ENCODE data around the gene DNAL4.

Gene DNAL4, protein sequence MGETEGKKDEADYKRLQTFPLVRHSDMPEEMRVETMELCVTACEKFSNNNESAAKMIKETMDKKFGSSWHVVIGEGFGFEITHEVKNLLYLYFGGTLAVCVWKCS

DNA sequence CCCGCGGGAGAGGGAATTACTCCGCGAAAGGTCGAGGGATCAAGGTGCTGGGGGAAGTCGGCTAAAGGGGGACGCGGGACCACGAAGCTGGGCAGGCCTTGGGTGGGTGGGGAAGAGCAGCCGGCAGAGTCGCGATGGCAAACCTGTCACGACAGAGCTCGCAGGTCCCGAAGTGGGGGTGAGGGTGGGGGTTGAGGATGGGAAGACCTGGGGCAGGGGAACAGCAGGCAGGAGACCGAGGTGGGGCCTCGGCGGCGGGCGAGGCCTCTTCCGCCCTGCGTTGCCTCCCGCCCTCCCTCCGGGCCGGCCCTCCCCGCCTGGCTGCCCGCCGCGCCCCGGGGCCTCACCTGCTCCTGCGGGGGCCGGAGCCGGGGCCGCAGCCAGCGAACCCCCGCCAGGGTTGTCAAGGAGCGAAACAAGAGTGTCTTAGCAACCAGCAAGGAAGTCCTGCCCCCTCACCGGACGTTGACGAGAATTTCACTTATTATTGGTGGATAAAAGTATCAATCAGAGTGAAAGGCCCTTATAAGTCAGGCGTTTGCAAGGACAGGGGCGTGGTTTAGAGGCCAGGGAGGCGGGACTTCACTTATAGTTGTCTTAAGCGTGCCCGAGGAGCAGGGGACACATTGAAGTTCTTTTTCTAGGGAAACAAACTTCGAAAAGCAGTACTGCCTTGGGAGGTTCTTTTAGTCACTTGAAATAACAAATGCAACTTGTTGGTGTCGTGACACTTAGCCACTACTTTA, at the start of gene DNAL4:
DNAL4 (minus strand) TSS at position 423 of the 746 bp plus-strand sequence. CDS start 11,412 bp downstream, outside the sequence.
- peak; percentile 68 to 88 (median 81) for DNase-seq (ENCODE audit: low read depth in 3 of 3)

DNA sequence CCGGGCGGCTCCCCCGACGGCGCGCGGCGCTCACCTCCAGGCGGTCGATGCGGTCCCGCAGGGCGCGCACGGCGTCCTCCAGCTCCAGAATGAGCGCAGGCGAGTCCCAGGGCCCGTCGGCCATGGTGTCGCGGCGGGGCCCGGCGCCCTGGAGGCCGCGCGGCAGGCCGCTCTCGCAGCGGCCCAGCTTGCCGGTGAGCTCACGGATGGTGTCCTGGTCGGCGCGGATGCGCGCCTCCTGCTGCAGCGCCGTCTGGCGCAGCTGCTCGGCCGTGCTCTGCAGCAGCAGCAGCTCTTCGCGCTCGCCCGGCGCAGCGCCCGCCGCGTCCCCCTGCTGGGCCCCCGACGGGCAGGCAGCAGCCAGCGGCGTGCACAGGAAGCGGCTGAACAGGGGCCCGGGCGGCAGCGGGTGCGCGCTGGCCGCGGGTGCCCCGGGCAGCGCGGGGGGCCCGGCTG, 49.3 kb upstream of the DNAL4 start:
- DNase-seq (ENCODE audit: low read depth in 3 of 3): peak in 2 of 3 experiments; percentile 26 to 33

DNA sequence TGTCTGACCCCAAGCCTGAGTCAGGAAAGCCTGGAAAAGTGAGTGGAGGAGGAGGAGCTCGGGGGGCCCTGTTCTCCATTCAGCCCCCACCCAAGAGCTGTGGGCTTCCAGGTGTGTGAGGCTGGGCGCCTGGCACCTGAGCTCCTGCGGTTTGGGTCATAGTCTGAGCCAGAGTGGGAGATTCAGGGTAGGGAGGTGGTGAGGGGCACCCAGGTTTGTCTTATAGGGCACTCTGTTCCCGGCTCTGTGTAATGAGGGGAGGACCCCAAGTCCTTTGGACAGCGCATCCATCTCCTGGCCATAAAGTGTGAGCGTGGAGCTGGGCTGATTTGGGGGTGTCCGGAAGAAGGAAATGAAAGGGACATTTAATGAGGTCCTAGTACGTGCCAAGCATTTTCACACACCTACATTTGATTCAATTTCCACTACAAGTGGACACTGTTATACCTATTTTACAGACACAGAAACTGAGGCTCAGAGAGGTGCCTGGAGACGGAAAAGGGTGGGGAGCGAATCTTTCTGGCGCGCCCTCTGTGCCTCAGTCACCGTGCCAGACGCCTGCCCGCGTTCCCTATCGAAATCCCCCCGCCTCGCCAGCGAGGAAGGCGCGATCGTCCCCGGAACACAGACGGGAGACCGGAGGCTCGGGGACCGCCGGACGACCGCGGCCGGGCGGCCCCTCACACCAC, 48.7 kb upstream of the DNAL4 start:
- no peak for DNase-seq (ENCODE audit: low read depth in 3 of 3)

DNA sequence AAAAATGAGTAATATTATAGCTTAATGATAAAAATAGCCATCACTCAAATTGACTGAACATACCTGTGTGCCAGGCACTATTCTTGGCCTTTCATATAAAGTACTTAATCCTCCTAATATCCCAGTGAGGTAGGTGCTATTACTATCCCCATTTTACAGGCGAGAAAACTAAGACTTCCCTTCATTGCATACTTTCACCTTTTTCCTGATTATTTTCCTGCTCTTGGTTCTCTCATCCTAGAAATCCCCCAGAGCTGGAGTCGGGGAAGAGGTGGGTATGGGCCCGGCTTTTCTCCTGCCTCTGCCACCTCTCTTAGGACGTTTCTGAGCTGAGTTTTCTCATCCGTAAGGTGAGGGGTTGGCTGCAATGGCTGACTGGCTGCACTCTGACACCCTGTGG, 47.7 kb upstream of the DNAL4 start:
- DNase-seq (ENCODE audit: low read depth in 3 of 3): no peak

DNA sequence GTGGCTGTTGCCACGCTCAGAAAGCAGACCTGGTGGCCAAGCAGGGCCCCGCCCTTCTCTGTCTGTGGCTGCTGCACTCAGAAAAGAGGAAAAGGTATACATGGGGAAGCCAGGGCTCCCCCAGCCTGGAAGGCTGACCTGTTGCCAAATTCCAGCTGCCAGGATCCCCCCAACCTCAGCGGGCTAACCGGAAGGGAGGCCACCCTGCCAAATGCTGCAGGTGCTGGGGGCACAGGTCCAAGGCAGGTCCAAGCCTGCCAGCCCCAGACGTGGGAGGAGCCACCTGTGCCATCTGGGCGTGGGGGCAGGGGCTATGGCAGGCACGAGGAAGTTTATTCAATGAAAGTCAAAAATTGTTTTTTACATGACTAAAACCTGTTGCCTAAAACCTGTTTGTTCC, 47.3 kb upstream of the DNAL4 start:
- no peak for DNase-seq (ENCODE audit: low read depth in 3 of 3)

DNA sequence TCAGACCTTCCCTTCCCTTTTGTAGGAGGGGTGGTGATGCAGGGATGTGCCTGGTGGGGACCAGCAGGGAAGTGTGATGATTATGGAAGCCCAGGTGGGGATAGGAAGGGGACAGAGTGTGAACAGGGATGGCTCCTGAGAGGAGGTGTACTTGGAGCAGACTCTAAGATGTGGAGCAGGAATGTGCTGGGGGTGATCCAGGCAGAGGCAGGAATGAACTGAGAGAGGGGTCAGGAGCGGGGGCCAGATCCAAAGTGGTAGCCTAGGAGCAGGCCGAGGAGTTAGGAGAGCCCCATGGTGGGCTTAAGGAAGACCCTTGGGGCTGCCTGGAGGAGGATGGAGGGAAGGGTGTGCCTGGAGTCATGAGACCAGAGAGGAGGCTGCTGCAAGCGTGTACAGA, 46.2 kb upstream of the DNAL4 start:
- DNase-seq (ENCODE audit: low read depth in 3 of 3): no peak

DNA sequence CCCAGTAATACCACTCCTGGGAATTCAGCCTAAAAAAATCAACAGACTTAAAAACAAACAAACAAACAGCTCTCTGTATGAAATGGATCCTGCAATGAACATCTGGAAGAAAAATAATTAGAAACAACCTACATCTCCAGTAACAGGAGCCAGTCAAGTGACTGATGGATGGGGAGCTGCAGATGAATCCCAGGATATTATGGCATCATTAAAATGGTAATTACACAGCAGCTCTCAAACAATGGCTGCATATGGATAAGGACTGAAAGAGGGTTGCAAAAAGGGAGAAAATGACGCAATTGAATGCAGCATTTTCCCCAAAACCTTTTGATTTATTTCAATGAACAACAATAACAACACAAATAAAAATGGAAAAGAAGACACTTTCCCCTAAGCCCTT, 45.7 kb upstream of the DNAL4 start:
- DNase-seq (ENCODE audit: low read depth in 3 of 3): no peak

DNA sequence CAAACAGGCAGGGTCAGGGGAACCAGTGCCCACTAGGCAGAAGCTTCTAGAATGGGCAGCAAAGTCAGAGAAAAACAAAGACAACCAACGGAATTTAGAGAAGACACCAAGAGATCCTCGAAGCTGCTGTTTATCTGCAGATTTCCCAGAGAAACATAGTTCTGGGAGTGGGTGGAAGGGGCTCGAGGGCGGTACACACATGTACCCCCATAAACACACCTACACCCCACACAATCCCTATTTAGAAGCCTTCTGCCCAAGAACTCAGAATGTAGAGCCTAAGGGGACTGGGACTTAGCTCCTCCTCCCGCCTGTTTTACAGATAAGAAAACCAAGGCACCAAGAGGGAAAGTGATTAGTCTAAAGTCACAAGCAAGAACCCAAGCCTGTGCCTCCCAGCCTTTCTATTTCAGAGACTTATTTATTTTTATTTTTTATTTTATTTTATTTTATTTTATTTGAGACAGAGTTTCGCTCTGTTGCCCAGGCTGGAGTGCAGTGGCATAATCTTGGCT, 43.5 kb upstream of the DNAL4 start:
- no peak for DNase-seq (ENCODE audit: low read depth in 3 of 3)

DNA sequence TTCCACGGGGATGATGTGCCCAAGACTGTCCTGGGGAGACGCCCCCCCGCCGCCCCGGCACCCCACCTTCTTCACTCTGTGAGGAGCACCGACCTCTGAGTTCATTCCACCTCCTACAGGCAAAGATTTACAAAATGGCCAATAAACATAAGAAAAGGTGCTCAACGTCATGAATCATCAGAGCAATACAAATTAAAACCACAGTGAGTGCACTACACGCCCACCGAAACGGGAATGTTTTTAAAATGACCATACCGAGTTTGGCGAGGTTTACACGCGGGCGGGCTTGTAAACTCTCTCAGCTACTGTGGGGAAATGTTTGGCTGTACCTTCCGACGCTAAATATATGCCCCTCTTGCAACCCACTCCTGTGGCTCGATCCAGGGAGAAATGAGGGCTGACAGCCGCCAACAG, 42.0 kb upstream of the DNAL4 start:
- no peak for DNase-seq (ENCODE audit: low read depth in 3 of 3)

DNA sequence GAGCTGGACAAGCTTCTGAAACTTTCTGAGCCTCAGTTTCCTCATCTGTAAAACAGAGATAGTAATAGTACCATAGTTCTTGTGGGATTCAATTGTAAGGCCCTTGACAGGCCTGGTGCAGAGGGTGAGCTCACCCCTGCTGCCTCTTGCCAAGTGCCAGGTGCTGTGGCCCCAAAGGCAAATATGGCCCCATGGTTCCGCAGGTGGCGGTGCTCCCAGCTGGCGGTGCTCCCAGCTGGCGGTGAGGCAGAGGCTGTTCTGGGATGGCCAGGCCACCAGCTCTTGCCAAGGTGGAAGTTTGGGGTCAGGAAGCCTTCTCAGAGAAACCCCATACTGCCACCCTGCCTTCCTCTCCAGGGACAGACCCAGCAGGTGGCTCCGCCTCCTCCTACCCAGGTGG, 41.0 kb upstream of the DNAL4 start:
- no peak for DNase-seq (ENCODE audit: low read depth in 3 of 3)

DNA sequence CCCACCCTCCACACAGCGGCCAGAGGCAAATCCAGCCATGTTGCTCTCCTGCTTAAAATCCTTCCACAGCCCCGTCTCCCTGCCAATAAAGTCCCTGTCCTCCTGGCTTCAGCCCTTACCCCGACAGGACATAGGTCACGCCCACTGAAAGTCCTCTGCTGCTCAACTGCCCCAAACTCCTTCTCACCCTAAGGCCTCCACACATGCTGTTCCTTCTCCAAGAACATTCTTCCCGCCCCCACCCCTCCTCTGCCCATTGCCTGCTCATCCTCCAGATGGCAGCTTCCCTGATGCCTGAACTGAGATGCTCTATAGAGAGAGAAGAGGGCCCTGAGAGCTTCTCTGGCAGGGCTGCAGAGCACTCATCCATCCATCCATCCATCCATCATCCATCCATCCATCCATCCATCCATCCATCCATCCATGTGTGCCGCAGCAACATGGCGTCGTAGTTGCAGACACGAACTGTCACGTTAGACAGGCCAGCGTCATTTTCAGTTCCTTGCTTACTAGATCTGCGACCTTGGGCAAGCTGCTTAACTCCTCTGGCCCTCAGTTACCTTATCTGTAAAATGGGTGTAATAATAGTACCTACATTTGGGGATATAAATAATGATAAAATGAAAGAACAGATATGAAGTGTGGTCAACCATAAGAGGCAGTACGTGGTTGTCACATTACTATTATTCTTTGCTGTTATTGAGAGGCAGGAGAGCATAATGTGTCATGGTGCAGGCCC, 40.4 kb upstream of the DNAL4 start:
- no peak for DNase-seq (ENCODE audit: low read depth in 3 of 3)

DNA sequence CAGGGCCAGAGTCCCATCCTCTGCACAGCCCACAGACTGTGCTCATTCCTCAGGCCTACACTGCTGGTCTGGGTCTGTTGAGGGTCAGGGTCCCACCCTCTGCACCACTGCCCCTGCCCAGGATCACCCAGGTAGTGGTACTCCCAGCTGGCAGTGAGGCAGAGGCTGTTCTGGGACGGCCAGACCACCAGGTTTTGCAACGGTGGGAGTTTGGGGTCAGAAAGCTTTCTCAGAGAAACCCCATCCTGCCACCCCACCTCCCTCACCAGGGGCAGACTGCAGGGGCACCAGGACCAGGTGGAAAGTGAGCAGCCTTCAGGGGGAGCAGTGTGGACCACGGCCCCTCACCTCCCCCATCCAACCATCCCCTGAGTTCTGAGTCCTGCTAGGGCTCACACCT, 39.1 kb upstream of the DNAL4 start:
- DNase-seq (ENCODE audit: low read depth in 3 of 3): no peak

DNA sequence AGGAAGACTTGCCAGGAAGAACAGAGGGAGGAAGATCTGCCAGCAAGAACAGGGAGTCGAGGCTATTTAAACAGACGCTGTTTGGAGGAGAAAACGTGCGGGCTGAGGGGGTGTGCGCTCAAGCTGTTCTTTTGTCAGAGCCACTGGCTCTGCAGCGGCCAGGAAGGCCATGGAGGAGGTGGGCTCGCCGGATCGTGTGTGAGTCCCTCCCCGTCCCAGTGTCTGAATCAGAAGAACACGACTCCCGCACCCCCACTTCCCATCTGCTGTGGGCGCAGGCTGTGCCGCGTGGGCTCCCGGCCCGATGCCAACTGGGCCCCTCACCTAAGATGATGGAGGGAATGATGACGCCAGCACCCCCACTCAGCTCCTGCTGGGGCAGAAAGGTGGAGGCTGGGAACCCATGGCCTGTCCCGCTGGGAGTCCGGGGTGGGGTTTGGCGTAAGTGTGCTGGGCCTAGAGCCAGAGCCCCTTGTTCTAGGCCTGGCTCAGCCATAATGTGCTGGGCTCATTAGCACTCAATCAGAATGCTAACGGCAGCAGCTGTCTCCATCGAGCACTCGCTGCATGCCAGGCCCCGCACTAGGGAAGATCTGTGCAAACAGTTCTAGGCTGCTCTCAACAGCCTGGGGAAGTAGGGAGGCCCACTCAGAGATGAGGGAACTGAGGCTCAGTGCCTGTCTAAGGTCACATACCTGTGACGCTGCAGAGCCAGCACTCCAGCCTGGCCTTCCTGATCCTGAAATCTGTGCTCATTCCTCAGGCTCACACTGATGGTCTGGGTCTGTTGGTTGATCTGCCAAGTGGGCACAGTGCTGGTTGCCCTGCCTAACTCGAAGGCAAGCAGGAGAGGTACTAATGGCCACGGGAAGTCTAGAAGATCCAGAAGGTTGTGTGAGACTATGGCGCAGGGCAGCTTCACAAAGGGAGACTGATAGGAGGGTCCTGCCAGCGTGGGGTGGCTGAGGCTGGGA, 38.3 kb upstream of the DNAL4 start:
- DNase-seq (ENCODE audit: low read depth in 3 of 3): no peak

DNA sequence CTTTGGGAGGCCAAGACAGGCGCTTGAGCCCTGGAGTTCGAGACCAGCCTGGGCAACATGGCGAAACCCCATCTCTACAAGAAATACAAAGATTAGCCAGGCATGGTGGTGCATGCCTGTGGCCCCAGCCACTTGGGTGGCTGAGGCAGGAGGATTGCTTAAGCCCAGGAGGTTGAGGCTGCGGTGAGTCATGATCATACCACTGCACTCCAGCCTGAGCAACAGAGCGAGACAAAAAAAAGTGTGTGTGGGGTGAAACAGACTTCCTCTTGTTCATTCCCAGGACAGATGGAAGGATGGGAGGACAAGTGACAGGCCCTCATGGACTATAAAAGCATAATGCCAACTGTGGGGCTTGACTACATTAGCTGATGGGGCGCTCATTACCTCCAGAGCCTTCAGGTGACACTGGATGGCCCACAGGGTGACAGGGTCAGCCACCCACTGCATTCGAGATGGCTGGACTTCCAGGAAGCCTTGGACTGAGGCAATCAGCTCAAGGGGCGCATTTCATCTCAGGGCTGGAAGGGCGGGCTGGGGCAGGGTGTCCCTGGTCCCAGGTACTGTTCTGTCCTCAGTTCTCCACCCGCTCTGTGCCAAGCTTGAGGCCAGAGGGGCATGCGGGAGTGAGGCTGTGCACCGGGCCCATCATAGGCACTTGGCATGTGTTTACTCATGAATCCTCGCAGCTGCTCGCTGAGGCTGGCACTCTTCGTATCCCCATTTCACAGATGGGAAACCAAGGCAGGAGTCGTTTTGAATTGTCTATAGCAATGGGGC, 37.4 kb upstream of the DNAL4 start:
- no peak for DNase-seq (ENCODE audit: low read depth in 3 of 3)

DNA sequence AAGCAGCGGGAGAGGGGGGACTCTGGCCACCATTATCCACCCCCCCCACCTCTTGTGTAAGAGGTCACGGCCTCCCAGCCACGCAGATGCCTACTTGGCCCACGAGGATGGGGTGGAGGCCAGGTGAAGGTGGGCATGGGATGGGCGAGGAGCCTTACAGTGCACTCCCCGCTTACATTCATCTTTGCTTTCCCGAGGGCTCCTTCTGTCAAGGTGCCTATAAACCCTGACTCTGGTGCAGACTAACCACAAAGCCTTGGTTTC, 36.8 kb upstream of the DNAL4 start:
- DNase-seq (ENCODE audit: low read depth in 3 of 3): no peak

DNA sequence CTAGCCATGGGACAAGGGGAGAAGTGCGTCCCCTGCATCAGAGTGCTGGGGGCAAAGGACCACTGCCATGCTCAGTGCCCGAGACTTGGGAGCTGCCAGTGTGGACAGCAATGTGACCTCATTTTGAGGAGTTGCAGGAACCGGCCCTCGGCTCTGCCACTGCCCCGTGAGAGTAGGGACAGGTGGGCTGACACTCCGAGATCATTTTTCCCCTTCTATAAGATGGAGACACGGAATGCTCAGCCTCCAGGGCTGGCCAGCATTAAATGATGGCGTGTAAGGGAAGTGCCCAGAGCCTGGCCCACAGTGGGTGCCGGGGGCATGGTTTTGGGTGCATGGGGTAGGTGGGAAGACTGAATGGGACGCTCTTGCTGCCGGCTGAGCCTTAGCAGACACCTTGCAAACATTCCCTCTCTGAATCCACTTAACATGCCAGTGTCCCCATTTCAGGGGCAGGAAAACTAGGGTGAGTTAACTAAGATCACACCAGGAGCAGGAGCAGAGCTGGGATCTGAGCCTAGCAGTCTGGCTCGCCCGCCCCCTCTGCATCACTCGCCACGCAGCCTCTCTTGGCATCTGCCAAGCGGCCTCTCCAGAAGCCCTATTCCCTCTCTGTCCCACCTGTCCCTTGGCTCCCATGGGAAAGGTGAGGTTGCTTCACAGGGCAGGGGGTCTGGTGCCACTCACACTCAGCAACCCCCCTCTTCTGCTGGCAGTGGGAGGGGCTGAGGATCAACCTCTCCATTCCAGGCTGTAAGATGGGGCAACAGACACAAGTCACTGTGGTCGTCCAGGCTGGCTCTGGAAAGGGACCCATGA, 36.3 kb upstream of the DNAL4 start:
- DNase-seq (ENCODE audit: low read depth in 3 of 3): no peak

DNA sequence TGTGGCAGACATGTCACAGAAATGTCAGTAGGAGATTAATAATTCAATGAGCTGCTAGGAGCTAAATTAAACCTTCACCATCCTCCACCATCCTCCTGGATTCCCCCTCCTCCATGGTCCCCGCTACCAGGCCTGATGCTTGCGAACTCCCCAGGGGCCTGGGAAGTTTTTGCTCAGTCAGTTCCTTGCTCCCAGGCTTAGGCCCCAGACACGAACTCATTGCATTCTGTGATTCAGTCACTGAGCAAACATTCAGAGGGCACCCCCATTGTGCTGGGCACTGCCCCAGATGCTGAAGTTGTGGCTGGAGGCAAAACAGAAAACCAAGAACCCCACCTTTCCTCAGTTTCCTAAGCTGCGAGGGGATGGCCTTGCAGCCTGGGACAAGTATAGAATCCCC, 35.5 kb upstream of the DNAL4 start:
- no peak for DNase-seq (ENCODE audit: low read depth in 3 of 3)

DNA sequence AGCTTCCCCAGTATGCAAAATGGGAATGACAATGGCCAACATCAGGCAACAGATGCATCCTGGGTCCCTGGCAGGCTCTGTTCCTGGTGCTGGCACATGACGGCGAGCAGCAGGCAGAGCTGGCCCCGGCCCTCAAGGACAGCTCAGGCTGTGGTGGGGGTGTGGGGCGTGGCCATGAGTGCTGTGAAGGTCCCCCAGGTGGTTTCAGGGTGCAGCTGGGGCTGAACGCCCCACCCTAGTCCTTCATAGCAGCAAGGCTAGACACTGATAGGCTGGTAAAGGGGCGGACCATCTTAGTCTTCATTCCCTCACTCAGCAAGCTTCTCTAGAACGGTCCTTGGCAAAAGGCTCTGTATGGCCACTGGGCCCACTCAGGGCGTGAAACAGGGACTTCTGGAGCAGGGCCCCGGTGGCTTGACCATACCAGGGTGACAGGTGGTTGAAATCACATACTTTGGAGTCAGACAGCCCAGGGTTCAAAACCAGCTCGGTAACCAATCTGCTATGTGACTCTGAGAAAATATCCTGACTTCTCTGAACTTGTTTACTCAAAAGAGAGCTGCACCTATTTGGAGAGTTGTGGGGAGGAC, 34.8 kb upstream of the DNAL4 start:
- no peak for DNase-seq (ENCODE audit: low read depth in 3 of 3)

DNA sequence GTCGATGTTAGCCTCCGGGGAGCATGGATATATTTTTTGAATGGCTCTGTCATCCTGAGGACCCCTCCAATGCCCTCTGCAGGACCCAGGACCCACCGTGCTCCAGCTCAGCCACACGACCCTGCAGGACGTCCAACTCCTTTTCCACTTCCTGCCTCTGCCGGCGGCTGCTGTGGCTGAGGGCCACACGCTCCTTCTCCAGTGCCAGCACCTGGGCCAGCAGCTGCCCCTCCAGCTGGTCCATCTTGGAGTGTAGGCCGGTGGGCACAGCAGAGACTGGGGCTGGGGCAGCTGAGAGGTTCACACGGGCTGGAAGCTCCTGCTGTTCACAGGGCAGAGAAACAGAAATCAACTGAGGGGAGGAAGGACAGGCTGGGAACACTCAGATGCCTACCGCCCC, 34.2 kb upstream of the DNAL4 start:
- DNase-seq (ENCODE audit: low read depth in 3 of 3): no peak
